HG03097 (cell line): ENCODE measurements around the gene BAIAP2.
"Not testable (repeated sequence)": the region's sequence is repeated elsewhere in the genome, so short reads cannot be mapped to it uniquely, and the experiment has no call there.

ENCODE experiments used
- ATAC-seq: cut with Tn5 transposase; IDR thresholded peaks from one replicate; pipeline ENCODE4 v1.9.1; 2021; ENCODE audit not compliant: unreplicated experiment, low FRiP score

BAIAP2 gene

DNA sequence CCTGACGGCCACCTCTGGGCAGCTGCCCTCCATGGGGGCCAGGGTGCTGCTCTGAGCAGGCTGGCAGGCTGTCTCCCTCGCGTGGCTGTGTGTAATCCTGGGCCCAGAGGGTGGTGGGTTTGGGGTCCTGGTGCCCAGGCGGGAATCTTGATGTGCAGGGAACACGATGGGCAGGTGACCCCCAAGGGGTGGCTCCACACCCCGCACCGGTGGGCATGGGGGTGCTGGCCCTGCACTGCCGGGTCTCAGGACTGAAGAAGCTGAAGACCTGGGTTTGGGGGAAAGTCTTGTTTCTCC, 34.7 kb upstream of the BAIAP2 start:
- no peak for ATAC-seq

GRCh38 chr17:81000631-81001357, 34.2 kb upstream of the BAIAP2 start:
- no peak for ATAC-seq

GRCh38 chr17:81002013-81002384, 33.0 kb upstream of the BAIAP2 start:
- no peak for ATAC-seq

DNA sequence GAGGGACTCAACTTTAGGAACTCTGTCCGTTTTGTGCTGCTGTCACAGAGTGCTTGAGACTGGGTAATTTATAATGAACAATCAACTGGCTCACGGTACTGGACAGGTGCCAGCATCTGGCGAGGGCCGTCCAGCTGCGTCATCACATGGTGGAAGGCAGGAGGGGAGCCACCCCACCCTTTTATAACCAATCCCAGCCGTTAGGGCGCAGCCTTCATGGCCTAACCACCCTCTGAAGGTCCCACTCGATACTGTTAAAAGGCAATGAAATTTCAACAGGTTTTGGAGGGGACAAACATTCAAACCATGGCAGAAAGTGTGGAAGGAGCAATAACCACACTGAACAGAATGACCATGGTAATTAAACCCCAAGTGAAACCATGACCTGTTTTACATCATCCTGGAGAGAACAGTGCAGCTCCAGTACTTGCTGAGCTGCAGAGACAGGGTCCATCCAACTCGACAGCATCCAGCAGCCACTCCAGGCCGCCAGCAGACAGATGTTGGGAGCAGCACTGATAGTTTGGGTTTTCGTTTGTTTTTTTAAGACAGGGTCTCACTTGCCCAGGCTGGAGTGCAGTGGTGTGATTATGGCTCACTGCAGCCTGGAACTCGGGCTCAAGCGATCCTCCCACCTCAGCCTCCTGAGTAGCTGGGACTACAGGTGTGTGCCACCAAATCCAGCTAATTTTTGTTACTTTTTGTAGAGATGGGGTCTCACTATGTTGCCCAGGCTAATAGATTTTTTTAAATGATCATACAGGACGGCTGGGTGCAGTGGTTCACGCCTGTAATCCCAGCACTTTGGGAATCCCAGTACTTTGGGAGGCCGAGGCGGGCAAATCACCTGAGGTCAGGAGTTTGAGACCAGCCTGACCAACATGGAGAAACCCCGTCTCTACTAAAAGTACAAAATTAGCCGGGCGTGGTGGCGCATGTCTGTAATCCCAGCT, 32.3 kb upstream of the BAIAP2 start:
- no peak for ATAC-seq

GRCh38 chr17:81003711-81004475, 31.1 kb upstream of the BAIAP2 start:
- no peak for ATAC-seq

DNA sequence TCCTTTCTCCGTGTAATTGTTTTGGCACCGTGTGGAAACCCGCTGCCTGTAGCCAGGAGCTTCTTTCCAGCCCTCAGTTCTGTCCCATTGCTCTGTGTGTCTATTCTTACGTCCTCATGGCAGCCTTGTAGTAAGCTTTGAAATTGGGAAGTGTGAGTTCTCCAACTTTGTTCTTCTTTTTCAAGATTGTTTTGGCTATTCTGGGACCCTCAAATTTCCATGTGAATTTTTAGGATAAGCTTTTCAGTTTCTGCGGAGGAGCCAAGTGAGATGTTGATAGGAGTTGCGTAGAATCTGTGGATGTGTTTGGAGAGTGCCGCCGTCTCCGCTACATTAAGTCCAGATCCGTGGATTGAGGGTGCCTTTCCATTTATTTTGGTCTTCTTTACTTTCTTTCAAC, 28.1 kb upstream of the BAIAP2 start:
- no peak for ATAC-seq

- no peak for ATAC-seq
Measured at GRCh38 chr17:81008140-81008539, 26.8 kb upstream of the BAIAP2 start.

DNA sequence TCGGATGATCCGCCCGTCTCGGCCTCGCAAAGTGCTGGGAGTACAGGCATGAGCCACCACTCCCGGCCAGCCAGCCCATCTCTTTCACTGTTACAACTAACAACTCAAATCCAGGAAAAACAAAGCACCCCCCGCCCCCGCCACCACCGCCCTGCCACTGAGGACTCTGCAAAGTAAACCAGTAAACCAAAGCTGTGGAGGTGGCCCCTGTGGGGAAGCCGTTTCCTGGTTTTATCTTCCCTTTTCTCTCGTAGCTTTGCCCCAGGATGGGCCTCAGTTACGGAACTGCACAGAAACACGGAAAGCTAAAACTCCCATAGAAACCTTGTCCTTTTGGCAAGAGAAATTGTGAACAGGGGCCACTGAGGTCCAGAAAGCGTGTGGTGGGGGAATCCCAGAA, 25.8 kb upstream of the BAIAP2 start:
- ATAC-seq, result no peak

GRCh38 chr17:81010935-81011334, 24.0 kb upstream of the BAIAP2 start:
- ATAC-seq, result no peak

DNA sequence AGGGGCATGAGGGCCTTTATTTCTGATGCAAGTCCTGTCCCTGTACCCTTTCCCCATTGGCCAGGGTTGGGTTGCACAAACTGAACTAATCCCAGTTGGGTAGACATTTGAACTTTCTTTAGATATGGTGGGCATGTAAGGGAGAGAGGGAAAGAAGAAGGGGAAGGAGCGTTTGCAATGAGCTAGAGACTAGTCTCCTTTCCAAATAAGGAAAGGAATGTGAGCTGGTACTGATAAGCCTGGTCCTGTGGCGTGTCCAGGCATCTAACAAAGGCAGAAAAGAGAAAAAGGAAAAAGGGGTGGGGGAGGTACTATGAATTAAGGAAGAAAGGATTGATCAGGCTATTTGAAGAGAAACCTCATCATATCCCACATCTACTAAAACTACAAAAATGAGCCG, 23.0 kb upstream of the BAIAP2 start:
- no peak for ATAC-seq

DNA sequence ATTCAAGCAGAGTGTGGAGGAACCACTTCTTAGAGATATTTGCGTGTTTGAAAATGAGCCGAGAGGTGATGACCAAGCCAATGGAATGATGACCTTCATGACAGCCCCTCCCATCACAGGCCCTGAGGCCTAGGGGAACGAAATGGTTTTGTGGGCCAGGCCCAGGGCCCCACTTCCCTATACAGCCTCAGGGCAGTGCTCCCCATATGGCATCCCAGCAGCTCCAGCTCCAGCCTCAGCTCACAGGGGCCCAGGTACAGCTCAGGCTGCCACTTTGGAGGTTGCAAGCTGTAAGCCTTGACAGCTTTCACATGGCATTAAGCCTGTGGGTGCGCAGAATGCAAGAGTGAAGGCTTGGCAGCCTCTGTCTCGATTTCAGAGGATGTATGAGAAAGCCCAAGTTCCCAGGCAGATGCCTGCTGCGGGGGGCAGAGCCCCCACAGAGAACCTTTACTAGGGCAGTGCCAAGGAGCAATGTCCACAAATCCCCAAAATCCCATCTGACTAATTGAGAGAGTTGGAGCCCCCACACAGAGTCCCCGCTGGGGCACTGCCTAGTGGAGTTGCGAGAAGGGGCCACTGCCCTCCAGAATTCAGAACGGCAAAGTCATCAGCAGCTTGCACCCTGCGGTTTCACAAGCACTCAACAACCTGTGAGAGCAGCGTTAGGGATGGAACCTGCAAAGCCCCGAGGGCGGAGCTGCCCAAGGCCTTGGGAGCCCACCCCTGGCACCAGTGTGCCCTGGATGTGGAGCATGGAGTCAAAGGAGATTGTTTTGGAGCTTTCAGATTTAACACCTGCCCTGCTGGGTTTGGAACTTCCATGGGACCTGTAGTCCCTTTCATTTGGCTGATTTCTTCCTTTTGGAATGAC, 22.1 kb upstream of the BAIAP2 start:
- ATAC-seq, result no peak

GRCh38 chr17:81013642-81014041, 21.3 kb upstream of the BAIAP2 start:
- ATAC-seq, result no peak

- ATAC-seq, result no peak
Measured at GRCh38 chr17:81015136-81015535, 19.8 kb upstream of the BAIAP2 start.

- ATAC-seq, result no peak
Measured at GRCh38 chr17:81016575-81016974, 18.4 kb upstream of the BAIAP2 start.

GRCh38 chr17:81017330-81017729, 17.6 kb upstream of the BAIAP2 start:
- not testable (repeated sequence) for ATAC-seq

DNA sequence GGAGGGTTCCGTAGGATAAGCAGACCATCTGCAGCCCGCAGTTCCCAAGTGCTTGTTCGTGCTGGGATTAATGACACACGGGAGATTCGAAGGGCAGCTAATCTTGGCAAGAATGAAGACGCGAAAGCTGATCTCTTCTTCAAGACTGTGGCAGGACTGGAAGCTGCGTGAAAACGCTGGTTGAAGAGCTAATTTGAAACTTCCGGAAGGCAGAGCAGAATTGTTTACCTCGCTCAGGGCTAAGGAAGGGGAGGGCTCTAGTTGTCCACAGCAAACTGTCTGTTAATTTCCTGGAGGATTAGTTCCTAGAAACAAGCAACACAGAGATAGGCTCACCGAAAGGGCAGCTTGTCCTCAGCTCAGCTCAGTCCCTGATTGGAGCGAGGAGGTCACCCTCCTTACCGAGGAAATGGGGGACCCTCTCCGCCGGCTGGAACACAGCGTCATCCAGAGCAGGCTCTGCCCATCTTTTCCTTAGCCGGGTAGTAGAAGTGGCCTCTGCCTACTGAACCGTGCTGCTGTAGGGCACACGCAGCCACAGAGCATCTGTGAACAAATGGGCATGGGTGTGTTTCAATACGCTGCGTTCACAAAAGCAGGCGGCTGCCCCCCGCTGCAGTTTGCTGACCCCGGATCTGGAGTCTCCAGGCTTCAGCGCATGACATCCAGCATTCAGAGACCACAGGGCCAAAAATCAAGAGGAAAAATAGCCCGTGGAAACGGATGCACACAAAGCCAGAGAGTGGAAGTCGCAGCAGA, 16.7 kb upstream of the BAIAP2 start:
- ATAC-seq, result no peak

- no peak for ATAC-seq
Measured at GRCh38 chr17:81019563-81020442, 15.1 kb upstream of the BAIAP2 start.

DNA sequence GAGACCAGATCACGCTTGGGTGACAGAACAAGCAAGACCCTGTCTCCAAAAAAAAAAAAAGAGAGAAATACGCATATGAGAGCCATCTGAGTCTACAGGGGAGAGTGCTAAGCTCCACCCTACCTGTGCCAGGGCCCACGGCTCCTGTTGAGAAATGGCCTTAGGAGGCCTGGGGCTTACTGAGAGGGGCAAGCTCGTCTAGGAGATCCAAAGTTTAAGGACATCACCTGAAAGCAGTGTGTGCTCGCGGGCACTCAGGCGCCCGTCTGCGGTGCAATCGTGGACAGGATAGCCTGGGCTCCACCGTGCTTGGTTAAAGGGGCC, 14.5 kb upstream of the BAIAP2 start:
- no peak for ATAC-seq
